GM12874 (cell line): Measurements from ENCODE around the gene KNSTRN.

Source experiments
- TF ChIP-seq, protein P1 (sequence below): IDR thresholded peaks from 2 replicates; pipeline ENCODE4 v1.5.1; 2011; ENCODE audit warnings: low read depth, mild to moderate bottlenecking, control low read depth, low read length, moderate library complexity; ENCODE audit not compliant: insufficient read depth

The KNSTRN gene

DNA sequence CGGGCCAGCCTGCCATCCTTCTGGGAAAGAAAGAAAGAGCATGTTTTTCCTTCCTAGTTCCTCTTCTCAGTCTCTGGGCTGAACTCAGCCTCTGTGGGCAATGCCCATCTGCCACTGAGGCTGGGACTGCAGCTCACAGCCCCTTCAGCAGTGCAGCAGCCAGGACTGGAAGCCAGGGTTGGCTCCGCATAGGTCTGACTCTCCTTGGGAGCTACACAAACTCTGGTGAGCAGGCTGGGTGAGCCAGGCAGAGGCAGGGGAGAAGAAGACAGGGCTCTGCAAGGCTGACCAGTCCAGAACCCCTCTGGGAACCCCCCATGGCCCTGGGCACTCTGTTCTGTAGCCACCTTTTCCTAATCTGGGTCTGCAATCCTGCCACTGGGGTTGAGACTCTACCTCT, 20.9 kb upstream of the KNSTRN start:
- TF ChIP-seq, protein P1, sequence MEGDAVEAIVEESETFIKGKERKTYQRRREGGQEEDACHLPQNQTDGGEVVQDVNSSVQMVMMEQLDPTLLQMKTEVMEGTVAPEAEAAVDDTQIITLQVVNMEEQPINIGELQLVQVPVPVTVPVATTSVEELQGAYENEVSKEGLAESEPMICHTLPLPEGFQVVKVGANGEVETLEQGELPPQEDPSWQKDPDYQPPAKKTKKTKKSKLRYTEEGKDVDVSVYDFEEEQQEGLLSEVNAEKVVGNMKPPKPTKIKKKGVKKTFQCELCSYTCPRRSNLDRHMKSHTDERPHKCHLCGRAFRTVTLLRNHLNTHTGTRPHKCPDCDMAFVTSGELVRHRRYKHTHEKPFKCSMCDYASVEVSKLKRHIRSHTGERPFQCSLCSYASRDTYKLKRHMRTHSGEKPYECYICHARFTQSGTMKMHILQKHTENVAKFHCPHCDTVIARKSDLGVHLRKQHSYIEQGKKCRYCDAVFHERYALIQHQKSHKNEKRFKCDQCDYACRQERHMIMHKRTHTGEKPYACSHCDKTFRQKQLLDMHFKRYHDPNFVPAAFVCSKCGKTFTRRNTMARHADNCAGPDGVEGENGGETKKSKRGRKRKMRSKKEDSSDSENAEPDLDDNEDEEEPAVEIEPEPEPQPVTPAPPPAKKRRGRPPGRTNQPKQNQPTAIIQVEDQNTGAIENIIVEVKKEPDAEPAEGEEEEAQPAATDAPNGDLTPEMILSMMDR = no peak

DNA sequence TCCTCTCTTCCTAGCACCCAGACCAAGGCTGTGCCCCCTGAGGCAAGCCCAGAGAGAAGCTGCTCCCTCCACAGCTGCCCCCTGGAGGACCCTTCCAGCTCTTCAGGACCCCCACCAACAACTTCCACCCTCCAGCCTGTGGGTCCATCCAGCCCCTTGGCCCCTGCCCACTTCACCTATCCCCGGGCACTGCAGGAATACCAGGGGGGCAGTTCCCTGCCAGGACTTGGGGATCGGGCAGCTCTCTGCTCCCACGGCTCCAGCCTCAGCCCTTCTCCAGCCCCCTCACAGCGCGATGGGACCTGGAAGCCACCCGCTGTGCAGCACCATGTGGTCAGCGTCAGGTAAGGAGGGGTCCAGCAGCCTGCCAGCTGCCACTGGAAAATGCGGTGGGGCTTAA, 18.9 kb upstream of the KNSTRN start:
- TF ChIP-seq, protein P1 = no peak

DNA sequence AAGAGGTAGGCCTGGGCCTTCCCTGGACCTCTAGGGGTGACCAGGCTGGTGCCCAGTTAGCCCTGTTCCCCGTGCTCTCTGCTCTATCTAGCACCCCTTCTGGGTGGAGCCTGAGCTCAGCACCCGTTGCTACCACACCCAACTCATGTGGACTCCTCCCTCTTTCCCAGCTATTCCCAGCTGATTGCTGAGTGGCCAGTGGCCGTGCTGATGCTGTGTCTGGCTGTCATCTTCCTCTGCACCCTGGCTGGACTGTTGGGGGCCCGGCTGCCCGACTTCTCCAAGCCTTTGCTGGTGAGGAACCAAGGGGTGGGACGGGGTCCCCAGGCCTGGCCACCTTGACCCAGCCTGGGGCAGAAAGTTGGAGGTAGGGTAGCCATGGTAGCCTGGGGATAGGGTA, 18.3 kb upstream of the KNSTRN start:
- TF ChIP-seq, protein P1 = no peak

DNA sequence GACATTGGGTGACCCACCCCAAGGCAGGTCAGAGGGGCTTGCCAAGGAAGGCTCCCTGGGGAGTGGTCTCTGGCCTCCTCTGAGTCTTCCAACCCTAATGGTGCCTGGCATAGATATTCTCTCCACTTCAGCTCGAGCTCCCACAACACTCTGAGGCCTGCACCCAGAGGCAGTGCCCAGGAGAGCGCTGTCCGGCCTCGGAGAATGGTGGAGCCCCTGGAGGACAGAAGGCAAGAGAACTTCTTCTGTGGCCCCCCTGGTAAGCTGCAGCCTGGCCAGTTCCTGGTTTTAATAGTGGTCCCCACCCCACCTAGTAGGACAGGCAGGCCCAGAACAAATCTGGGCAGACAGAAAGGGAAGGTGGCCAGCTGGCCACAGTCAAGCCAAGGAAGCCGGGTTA, 17.5 kb upstream of the KNSTRN start:
- TF ChIP-seq, protein P1 = no peak

DNA sequence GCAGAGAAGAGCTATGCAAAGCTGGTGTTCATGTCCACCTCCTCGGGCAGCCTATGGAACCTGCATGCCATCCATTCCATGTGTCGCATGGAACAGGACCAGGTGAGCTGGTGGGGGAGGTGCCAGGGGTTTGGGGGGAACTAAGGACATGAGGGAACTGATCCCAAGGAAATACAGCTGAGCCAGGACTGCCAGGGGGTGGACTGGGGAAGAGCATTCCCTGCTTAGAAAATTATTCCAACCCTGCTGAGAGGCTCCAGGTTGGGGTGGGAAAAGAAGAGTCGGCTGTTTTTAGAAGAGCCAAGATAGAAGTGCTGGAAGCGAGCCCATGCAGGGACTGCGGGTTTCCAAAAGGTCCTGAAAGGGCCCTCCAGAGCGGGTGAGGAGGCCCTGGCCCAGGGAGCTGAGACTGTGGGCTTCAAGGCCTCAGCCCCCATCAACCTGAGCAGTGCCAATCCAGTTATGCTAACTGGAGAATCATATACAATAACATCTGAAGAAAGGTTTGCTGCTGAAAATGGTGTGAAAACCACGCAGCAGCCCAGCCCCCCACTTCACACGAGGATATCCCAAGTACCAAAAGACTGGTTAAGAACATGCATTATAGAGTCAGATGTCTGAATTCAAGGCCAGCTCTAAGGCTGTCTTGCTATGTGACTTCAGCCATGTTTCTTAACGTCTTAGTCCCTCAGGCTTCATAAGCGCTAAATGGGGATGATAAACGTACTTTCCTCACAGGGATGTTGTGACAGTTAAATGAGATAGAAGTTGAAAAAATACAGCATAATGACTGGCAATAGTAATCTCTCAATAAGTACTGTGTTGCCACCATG, 16.7 kb upstream of the KNSTRN start:
- TF ChIP-seq, protein P1 = no peak

DNA sequence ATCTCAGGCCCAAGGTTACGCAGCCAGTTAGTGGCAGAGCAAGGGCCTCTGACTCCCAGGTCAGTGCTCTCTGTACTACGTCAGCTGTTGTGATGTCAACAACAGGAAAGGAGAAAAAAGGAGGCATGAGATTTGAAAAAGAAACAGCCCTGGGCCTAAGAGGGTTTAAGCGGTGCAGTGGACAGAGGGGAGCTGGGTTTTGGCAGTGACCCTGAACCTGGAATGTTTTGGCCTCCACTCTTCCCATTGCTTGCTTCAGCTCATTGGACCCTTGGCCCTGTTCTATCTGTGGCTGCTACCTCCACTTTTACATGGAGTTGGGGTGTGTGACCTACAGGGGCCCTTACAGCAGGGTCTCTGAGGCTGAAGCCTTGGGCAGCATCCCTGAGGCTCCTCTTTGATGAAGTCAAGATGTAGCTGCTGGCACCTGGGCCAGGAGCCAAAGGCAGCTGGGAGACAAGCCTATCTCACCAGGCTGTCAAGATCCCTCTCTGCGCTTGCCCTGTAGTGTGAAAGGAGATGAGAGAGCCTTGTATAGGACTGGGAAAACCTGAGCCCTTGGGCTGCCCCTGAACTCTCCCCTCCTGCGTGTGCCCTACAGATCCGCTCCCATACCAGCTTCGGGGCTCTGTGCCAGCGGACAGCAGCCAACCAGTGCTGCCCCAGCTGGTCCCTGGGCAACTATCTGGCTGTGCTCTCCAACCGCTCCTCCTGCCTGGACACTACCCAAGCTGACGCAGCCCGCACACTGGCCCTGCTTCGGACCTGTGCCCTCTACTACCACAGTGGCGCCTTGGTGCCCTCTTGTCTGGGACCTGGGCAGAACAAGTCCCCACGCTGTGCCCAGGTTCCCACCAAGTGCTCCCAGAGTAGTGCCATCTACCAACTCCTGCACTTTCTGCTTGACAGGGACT, 15.8 kb upstream of the KNSTRN start:
- TF ChIP-seq, protein P1 = no peak

DNA sequence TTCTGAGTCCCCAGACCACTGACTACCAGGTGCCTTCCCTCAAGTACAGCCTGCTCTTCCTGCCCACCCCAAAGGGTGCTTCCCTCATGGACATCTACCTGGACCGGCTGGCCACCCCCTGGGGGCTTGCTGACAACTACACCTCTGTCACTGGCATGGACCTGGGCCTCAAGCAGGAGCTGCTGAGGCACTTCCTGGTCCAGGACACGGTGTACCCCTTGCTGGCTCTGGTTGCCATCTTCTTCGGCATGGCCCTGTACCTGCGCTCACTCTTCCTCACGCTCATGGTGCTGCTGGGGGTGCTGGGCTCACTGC, 15.2 kb upstream of the KNSTRN start:
- TF ChIP-seq, protein P1 = no peak
